HFFc6 (cell line): ENCODE measurements around the gene SLC25A21. TPM values are rescaled to one million over a fixed set of nuclear protein-coding genes. Genes with fewer than 3 reads are reported as not detected.
"Not testable (repeated sequence)": the region's sequence is repeated elsewhere in the genome, so short reads cannot be mapped to it uniquely, and the experiment has no call there.

Experiments
- DNase-seq: peaks from one replicate; pipeline ENCODE4 v3.0.0-alpha.2; 2018
- H3K27ac Mint-ChIP-seq: 2 replicates; pipeline ENCODE4 v1.8.0; 2020; ENCODE audit warnings: mild to moderate bottlenecking, mixed read lengths
- H3K27me3 Mint-ChIP-seq: 2 replicates; pipeline ENCODE4 v1.8.0; 2021; ENCODE audit warnings: mild to moderate bottlenecking, moderate library complexity, mixed read lengths; ENCODE audit not compliant: insufficient read depth
- H3K36me3 Mint-ChIP-seq: 2 replicates; pipeline ENCODE4 v1.8.0; 2021; ENCODE audit warnings: low read depth, mixed read lengths
- H3K4me1 Mint-ChIP-seq: 2 replicates; pipeline ENCODE4 v1.8.0; 2020; ENCODE audit warnings: low read depth, mixed read lengths
- H3K4me3 Mint-ChIP-seq: 2 replicates; pipeline ENCODE4 v1.8.0; 2020; ENCODE audit warnings: mild to moderate bottlenecking, moderate library complexity, mixed read lengths
- H3K9me3 Mint-ChIP-seq: 2 replicates; pipeline ENCODE4 v1.8.0; 2020; ENCODE audit warnings: mild to moderate bottlenecking, mixed read lengths
- CTCF ChIP-seq: fragments of 200-600 bp; sonication (generic); IDR thresholded peaks from 2 replicates; pipeline ENCODE4 v1.5.0; 2021; ENCODE audit warnings: antibody characterized with exemption, mild to moderate bottlenecking
- total RNA-seq, 6 experiments: library from RNA; stranded (reverse); fragmentation: NEBNext Ultra II Directional; extraction: Animal tissue kit (Norgen Biotek cat#: 25700); gene quantifications; 2 replicates in 1 of 6; 3 replicates in 5 of 6; pipeline ENCODE4 v1.2.3, GENCODE V29; 2021

The SLC25A21 gene
- total RNA-seq, 6 experiments from 2014 or later, result 0.33 to 1.1 (median 0.47) TPM

- Mint-ChIP-seq H3K36me3 (no peaks in the 10 kb centered on the region), H3K27me3 (no peaks in the 10 kb centered on the region; the same call in 1 of the 2 replicates), H3K27ac (no peak overlapping the region), H3K4me1 (no peaks in the 10 kb centered on the region), H3K9me3 (no peaks in the 10 kb centered on the region; the same call in 1 of the 2 replicates), H3K4me3 (no peak overlapping the region)
- TF ChIP-seq CTCF, result no peak
- DNase-seq, result no peak
Measured at GRCh38 chr14:36713960-36714703, 458.3 kb downstream of the SLC25A21 start.

GRCh38 chr14:36707570-36707969 lies 464.8 kb downstream of the SLC25A21 start:
- Mint-ChIP-seq H3K4me1 (no peaks in the 10 kb centered on the region), H3K9me3 (peaks cover 5% of the 10 kb centered on the region; the same call in 1 of the 2 replicates), H3K27me3 (no peaks in the 10 kb centered on the region; the same call in 1 of the 2 replicates), H3K4me3 (no peak overlapping the region), H3K27ac (no peak overlapping the region), H3K36me3 (no peaks in the 10 kb centered on the region)
- TF ChIP-seq CTCF, result no peak
- no peak for DNase-seq

- peaks cover 14% of the 10 kb centered on the region for H3K9me3 Mint-ChIP-seq
- TF ChIP-seq CTCF, result no peak
- no peak overlapping the region for H3K4me3 Mint-ChIP-seq
- peaks cover 1% of the 10 kb centered on the region for H3K27me3 Mint-ChIP-seq
- no peak for DNase-seq
- H3K36me3 Mint-ChIP-seq, result no peaks in the 10 kb centered on the region
- no peak overlapping the region for H3K27ac Mint-ChIP-seq
- no peaks in the 10 kb centered on the region for H3K4me1 Mint-ChIP-seq
Measured at GRCh38 chr14:36702474-36702873, 469.9 kb downstream of the SLC25A21 start.

GRCh38 chr14:36701132-36701531 lies 471.3 kb downstream of the SLC25A21 start:
- Mint-ChIP-seq H3K36me3 (no peaks in the 10 kb centered on the region), H3K4me1 (no peaks in the 10 kb centered on the region), H3K27ac (no peak overlapping the region), H3K9me3 (peaks cover 23% of the 10 kb centered on the region), H3K27me3 (peaks cover 4% of the 10 kb centered on the region), H3K4me3 (no peak overlapping the region)
- no peak for TF ChIP-seq CTCF
- no peak for DNase-seq

GRCh38 chr14:36700651-36701050 lies 471.8 kb downstream of the SLC25A21 start:
- H3K4me1 Mint-ChIP-seq, result no peaks in the 10 kb centered on the region
- H3K27me3 Mint-ChIP-seq, result peaks cover 4% of the 10 kb centered on the region
- peaks cover 26% of the 10 kb centered on the region for H3K9me3 Mint-ChIP-seq
- no peak for DNase-seq
- no peak overlapping the region for H3K4me3 Mint-ChIP-seq
- TF ChIP-seq CTCF, result no peak
- no peak overlapping the region for H3K27ac Mint-ChIP-seq
- no peaks in the 10 kb centered on the region for H3K36me3 Mint-ChIP-seq

GRCh38 chr14:36699420-36699819 lies 473.0 kb downstream of the SLC25A21 start:
- H3K27me3 Mint-ChIP-seq, H3K27ac Mint-ChIP-seq, DNase-seq: not testable (repeated sequence)

More at GRCh38 chr14:36699420-36699819, 473.0 kb downstream of the SLC25A21 start:
- H3K4me3 Mint-ChIP-seq, H3K36me3 Mint-ChIP-seq, H3K4me1 Mint-ChIP-seq: not testable (repeated sequence)
- H3K9me3 Mint-ChIP-seq, result peaks cover 31% of the 10 kb centered on the region
